ENCODE measurements around the gene CCDC74B. TPM values are rescaled to one million over a fixed set of nuclear protein-coding genes. Genes with fewer than 3 reads are reported as not detected.

CCDC74B gene
- total RNA-seq, 2 donors from 2014 or later = 21.7 to 31.2 TPM

Small RNA genes within 50 kb of the gene (small RNA-seq; reads per million reads assigned to genes)
- 0 reads per million in 2 donors for gene RNU6-1049P

Other genes with a start within 250 kb of the CCDC74B start
- gene RAB6C, start 165.4 kb downstream of the CCDC74B start, total RNA-seq = 1 to 10 TPM in 1 of 2 donors, under 1 TPM in 1; 0.87 to 2.4 TPM
- 10 to 100 TPM in 1 of 2 donors, 1 to 10 TPM in 1; 2.5 to 14.5 TPM for gene POTEF, start 15.9 kb downstream of the CCDC74B start, total RNA-seq
- gene SMPD4, start 36.5 kb upstream of the CCDC74B start, total RNA-seq = 10 to 100 TPM; 38.1 to 74.5 TPM
- gene MZT2B, start 37.1 kb upstream of the CCDC74B start, total RNA-seq = 100 to 1,000 TPM; 161 to 195 TPM
- gene TUBA3E, start 53.3 kb upstream of the CCDC74B start, total RNA-seq = 10 to 100 TPM in 1 of 2 donors, not detected in 1; 32.6 TPM
- 100 to 1,000 TPM in 1 of 2 donors, 10 to 100 TPM in 1; 71.4 to 106 TPM for gene IMP4, start 197.8 kb upstream of the CCDC74B start, total RNA-seq
- gene PTPN18, start 210.9 kb upstream of the CCDC74B start, total RNA-seq = 10 to 100 TPM; 37.1 to 93.6 TPM